Neural cell (in vitro differentiated cells): ENCODE data around the gene DBF4B. TPM values are rescaled to one million over a fixed set of nuclear protein-coding genes. Genes with fewer than 3 reads are reported as not detected.

ENCODE experiments used
- H2AFZ ChIP-seq: fragments of 200-600, 300-800 bp; sonication (generic), shearing (Covaris generic); 2 replicates; pipeline ENCODE4 v1.6.0; 2014; ENCODE audit warnings: low read depth, mild to moderate bottlenecking, antibody characterized with exemption, low read length, moderate library complexity
- H3F3A ChIP-seq: fragments of 200-600 bp; shearing (Covaris generic); 2 replicates; pipeline ENCODE4 v1.6.1; 2016; ENCODE audit warnings: mild to moderate bottlenecking, moderate library complexity, mixed read lengths, antibody characterized with exemption, low read length; ENCODE audit not compliant: insufficient read depth, poor library complexity, severe bottlenecking
- H3K27ac ChIP-seq: fragments of 200-600, 300-800 bp; sonication (generic), shearing (Covaris generic); 2 replicates; pipeline ENCODE4 v1.5.1; 2014; ENCODE audit warnings: mild to moderate bottlenecking, low read length, moderate library complexity
- H3K27me3 ChIP-seq: fragments of 300-800, 200-600 bp; sonication (generic), shearing (Covaris generic); 2 replicates; pipeline ENCODE4 v1.6.0; 2014; ENCODE audit warnings: mild to moderate bottlenecking, low read depth, low read length, moderate library complexity; ENCODE audit not compliant: insufficient read depth
- H3K36me3 ChIP-seq: fragments of 300-800, 200-600 bp; sonication (generic), shearing (Covaris generic); 2 replicates; pipeline ENCODE4 v1.5.1; 2014; ENCODE audit warnings: mild to moderate bottlenecking, antibody characterized with exemption, low read length, moderate library complexity; ENCODE audit not compliant: insufficient read depth
- H3K4me2 ChIP-seq: fragments of 300-800, 200-600 bp; sonication (generic), shearing (Covaris generic); 2 replicates; pipeline ENCODE4 v1.6.0; 2014; ENCODE audit warnings: mild to moderate bottlenecking, low read length
- H3K4me3 ChIP-seq: fragments of 300-800, 200-600 bp; sonication (generic), shearing (Covaris generic); 2 replicates; pipeline ENCODE4 v1.5.1; 2014; ENCODE audit warnings: mild to moderate bottlenecking, low read length, moderate library complexity
- H3K79me2 ChIP-seq: fragments of 200-600 bp; shearing (Covaris generic); replicated peaks from 2 replicates; pipeline ENCODE4 v1.6.0; 2014; ENCODE audit warnings: mild to moderate bottlenecking, low read length, moderate library complexity; ENCODE audit not compliant: insufficient read depth
- H3K9ac ChIP-seq: fragments of 300-800, 200-600 bp; sonication (generic), shearing (Covaris generic); 2 replicates; pipeline ENCODE4 v1.6.1; 2016; ENCODE audit warnings: mild to moderate bottlenecking, low read length, mixed read lengths
- H3K9me2 ChIP-seq: fragments of 200-600 bp; shearing (Covaris generic); 2 replicates; pipeline ENCODE4 v1.6.1; 2016; ENCODE audit warnings: mild to moderate bottlenecking, low read length, mixed read lengths; ENCODE audit not compliant: insufficient read depth
- H3K9me3 ChIP-seq: fragments of 200-600, 300-800 bp; sonication (generic), shearing (Covaris generic); 2 replicates; pipeline ENCODE4 v1.6.1; 2016; ENCODE audit warnings: mild to moderate bottlenecking, mixed run types, low read length, moderate library complexity, mixed read lengths
- H4K20me1 ChIP-seq: fragments of 200-600 bp; shearing (Covaris generic); 2 replicates; pipeline ENCODE4 v1.6.1; 2016; ENCODE audit warnings: mild to moderate bottlenecking, mixed run types; ENCODE audit not compliant: insufficient read depth
- EP300 ChIP-seq: fragments of 450-650 bp; conservative IDR thresholded peaks from 2 replicates; pipeline ENCODE4 v1.6.1; 2014; ENCODE audit warnings: antibody characterized with exemption, mild to moderate bottlenecking, moderate library complexity; ENCODE audit not compliant: poor library complexity, severe bottlenecking
- EZH2 ChIP-seq: fragments of 200-600, 300-800 bp; shearing (Covaris generic), sonication (generic); IDR thresholded peaks from 2 replicates; pipeline ENCODE4 v1.6.1; 2014; ENCODE audit warnings: antibody characterized with exemption, low read length, borderline replicate concordance, mild to moderate bottlenecking; ENCODE audit not compliant: insufficient read depth, poor library complexity, severe bottlenecking
- MXI1 ChIP-seq: fragments of 450-650 bp; conservative IDR thresholded peaks from 2 replicates; pipeline ENCODE4 v1.6.1; 2014; ENCODE audit warnings: antibody characterized with exemption, mild to moderate bottlenecking; ENCODE audit not compliant: poor library complexity, severe bottlenecking
- POLR2AphosphoS5 ChIP-seq: IDR thresholded peaks from 2 replicates; pipeline ENCODE4 v1.6.1; 2012
- RAD21 ChIP-seq: fragments of 450-650 bp; conservative IDR thresholded peaks from 2 replicates; pipeline ENCODE4 v1.6.1; 2014; ENCODE audit warnings: antibody characterized with exemption, mild to moderate bottlenecking, moderate library complexity
- SMC3 ChIP-seq: fragments of 450-650 bp; conservative IDR thresholded peaks from 2 replicates; pipeline ENCODE4 v1.6.1; 2014; ENCODE audit warnings: antibody characterized with exemption, mild to moderate bottlenecking, moderate library complexity; ENCODE audit not compliant: poor library complexity
- TAF1 ChIP-seq: IDR thresholded peaks from 2 replicates; pipeline ENCODE4 v1.6.1; 2012; ENCODE audit warnings: low read depth
- polyA plus RNA-seq: library from polyadenylated mRNA; depleted of rRNA; stranded (reverse); fragments of >200 nt; gene quantifications from 2 replicates; pipeline ENCODE4 v1.2.3, GENCODE V29; 2014
- TF ChIP-seq, protein P1 (sequence below): fragments of 450-650 bp; IDR thresholded peaks from 2 replicates; pipeline ENCODE4 v1.5.1; 2014; ENCODE audit warnings: antibody characterized with exemption, mild to moderate bottlenecking, moderate library complexity; ENCODE audit not compliant: poor library complexity, severe bottlenecking
- TF ChIP-seq, protein P2 (sequence below): IDR thresholded peaks from 2 replicates; pipeline ENCODE4 v1.6.1; 2012; ENCODE audit warnings: borderline replicate concordance

DBF4B gene
- polyA plus RNA-seq, 1 donor from 2014 or later = 10.7 TPM

GRCh38 chr17:44759916-44760243 is 51.4 kb downstream of the DBF4B start:
- Histone ChIP-seq H3K79me2 (no peaks in the 10 kb centered on the region), H3K9ac (peak overlapping the region; percentile 64), H3K4me2 (no peak overlapping the region), H3K4me3 (peak overlapping the region; percentile 82), H3K36me3 (no peaks in the 10 kb centered on the region), H3F3A (no peaks in the 10 kb centered on the region), H3K9me3 (no peaks in the 10 kb centered on the region), H2AFZ (no peak overlapping the region), H3K27ac (no peak overlapping the region), H4K20me1 (no peaks in the 10 kb centered on the region), H3K27me3 (peaks cover 7% of the 10 kb centered on the region), H3K9me2 (no peaks in the 10 kb centered on the region)
- TF ChIP-seq MXI1 (no peak), TAF1 (no peak), EP300 (no peak), POLR2AphosphoS5 (no peak), SMC3 (no peak), EZH2 (no peak), RAD21 (no peak)
- TF ChIP-seq, protein P1, sequence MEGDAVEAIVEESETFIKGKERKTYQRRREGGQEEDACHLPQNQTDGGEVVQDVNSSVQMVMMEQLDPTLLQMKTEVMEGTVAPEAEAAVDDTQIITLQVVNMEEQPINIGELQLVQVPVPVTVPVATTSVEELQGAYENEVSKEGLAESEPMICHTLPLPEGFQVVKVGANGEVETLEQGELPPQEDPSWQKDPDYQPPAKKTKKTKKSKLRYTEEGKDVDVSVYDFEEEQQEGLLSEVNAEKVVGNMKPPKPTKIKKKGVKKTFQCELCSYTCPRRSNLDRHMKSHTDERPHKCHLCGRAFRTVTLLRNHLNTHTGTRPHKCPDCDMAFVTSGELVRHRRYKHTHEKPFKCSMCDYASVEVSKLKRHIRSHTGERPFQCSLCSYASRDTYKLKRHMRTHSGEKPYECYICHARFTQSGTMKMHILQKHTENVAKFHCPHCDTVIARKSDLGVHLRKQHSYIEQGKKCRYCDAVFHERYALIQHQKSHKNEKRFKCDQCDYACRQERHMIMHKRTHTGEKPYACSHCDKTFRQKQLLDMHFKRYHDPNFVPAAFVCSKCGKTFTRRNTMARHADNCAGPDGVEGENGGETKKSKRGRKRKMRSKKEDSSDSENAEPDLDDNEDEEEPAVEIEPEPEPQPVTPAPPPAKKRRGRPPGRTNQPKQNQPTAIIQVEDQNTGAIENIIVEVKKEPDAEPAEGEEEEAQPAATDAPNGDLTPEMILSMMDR = no peak
- TF ChIP-seq, protein P2, sequence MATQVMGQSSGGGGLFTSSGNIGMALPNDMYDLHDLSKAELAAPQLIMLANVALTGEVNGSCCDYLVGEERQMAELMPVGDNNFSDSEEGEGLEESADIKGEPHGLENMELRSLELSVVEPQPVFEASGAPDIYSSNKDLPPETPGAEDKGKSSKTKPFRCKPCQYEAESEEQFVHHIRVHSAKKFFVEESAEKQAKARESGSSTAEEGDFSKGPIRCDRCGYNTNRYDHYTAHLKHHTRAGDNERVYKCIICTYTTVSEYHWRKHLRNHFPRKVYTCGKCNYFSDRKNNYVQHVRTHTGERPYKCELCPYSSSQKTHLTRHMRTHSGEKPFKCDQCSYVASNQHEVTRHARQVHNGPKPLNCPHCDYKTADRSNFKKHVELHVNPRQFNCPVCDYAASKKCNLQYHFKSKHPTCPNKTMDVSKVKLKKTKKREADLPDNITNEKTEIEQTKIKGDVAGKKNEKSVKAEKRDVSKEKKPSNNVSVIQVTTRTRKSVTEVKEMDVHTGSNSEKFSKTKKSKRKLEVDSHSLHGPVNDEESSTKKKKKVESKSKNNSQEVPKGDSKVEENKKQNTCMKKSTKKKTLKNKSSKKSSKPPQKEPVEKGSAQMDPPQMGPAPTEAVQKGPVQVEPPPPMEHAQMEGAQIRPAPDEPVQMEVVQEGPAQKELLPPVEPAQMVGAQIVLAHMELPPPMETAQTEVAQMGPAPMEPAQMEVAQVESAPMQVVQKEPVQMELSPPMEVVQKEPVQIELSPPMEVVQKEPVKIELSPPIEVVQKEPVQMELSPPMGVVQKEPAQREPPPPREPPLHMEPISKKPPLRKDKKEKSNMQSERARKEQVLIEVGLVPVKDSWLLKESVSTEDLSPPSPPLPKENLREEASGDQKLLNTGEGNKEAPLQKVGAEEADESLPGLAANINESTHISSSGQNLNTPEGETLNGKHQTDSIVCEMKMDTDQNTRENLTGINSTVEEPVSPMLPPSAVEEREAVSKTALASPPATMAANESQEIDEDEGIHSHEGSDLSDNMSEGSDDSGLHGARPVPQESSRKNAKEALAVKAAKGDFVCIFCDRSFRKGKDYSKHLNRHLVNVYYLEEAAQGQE = no peak

- Histone ChIP-seq H3K36me3 (no peaks in the 10 kb centered on the region), H3K27ac (no peak overlapping the region), H3K9me3 (no peaks in the 10 kb centered on the region), H3K4me3 (no peak overlapping the region), H3K79me2 (no peaks in the 10 kb centered on the region), H3K9ac (no peak overlapping the region), H3K9me2 (no peaks in the 10 kb centered on the region), H3K4me2 (no peak overlapping the region), H2AFZ (no peak overlapping the region), H3K27me3 (peaks cover 7% of the 10 kb centered on the region), H3F3A (no peaks in the 10 kb centered on the region), H4K20me1 (no peaks in the 10 kb centered on the region)
- TF ChIP-seq TAF1 (no peak), POLR2AphosphoS5 (no peak), SMC3 (no peak)
- TF ChIP-seq, protein P2 = no peak
Observed at GRCh38 chr17:44760474-44761308, 52.2 kb downstream of the DBF4B start.
